GM03348 (cell line): ENCODE data around the gene NPSR1.
"Not testable (repeated sequence)": the region's sequence is repeated elsewhere in the genome, so short reads cannot be mapped to it uniquely, and the experiment has no call there.

ENCODE experiments used
- DNase-seq: peaks from one replicate; pipeline ENCODE4 v3.0.0; 2012; ENCODE audit warnings: low spot score

NPSR1 gene, protein sequence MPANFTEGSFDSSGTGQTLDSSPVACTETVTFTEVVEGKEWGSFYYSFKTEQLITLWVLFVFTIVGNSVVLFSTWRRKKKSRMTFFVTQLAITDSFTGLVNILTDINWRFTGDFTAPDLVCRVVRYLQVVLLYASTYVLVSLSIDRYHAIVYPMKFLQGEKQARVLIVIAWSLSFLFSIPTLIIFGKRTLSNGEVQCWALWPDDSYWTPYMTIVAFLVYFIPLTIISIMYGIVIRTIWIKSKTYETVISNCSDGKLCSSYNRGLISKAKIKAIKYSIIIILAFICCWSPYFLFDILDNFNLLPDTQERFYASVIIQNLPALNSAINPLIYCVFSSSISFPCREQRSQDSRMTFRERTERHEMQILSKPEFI

DNA sequence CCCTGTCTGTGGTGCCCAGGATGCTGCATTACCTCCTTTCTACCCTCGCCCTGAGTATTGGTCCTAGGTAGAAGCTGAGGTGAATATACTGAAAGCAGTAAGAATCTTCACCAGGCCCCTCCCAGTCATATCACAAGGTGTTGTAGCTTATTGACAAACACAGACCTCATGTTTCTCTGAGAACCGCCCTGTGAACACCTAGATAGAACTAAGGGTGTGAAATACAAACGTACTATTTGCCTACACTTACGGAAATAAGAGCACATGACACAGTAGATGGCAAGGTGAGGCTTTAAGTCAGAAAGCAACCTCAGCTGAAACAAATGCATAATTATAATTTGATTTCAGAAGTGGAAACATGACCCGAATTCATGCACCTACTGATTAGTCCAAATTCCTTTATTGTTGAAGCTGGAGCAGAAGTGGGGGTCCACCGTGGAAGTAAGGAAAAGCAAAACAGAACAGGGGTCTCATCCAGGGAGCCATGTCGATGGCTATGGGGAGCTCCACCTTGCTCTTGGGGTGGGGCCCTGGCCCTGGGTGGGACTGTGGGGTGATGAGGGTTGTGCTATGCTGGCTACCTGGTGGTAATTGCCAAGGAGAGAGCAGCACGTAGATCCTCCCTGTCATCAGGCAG, at the start of gene NPSR1:
Gene NPSR1, plus strand, starts transcription at position 587 of the 637 bp plus-strand sequence. CDS start 195 bp downstream, outside the sequence.
- no peak for DNase-seq

DNA sequence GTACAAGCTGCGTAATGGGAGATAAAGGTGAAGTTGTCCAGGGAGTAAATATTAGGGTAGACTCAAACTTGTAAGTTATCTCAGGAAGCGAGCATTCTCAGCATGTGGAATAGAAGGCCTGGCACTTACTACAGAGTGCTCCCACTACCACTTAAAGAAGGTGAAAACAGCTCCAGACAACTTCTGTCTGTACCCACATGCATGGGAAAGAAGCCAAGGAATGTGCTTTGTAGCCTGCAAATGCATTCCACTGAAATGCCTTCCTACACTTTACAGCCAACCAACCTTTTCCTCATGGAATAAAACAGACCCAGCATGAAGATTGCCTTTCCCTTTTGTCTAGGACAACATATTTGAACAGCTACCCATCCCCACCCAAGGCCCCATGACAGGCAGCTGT, 45.4 kb upstream of the NPSR1 start:
- peak; percentile 3 for DNase-seq

DNA sequence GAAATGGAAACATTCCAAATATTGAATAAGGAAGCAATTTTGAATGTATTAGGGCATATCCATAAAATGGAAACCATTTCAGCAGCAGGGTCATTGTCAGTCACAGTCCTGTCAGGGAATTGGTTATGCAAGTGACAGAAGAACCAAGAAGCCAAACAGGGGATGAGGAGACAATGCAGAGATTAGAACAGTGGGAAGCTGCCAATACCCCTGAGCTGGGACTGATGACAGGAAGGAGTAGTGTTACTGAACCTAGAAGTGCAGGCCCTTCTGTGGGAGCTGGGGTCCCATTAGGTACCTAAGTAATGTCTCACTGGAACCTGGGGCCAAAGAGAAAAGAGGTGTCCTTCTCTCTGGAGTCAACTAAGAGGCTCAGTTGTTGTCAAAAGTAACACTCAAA, 37.6 kb upstream of the NPSR1 start:
- no peak for DNase-seq

DNA sequence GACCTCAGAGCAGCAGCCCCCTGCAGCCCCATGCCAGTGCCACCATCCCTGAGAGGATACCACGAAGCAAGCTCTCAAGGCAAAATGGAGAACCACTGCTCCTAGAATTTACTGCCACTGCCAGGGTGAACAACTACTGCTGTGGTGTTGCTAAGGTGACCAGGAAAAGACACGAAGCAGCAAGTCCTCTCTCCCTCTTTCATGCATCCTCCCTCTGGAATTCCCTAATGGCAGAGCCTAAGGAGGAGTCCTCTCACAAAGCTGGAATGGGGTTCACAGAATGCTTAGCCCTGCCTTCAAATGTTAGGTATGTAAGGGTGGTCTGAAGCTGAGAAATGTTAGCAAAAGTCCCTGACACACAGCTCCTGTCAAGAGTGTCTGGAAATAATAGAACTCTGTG, 35.8 kb upstream of the NPSR1 start:
- DNase-seq, result no peak

DNA sequence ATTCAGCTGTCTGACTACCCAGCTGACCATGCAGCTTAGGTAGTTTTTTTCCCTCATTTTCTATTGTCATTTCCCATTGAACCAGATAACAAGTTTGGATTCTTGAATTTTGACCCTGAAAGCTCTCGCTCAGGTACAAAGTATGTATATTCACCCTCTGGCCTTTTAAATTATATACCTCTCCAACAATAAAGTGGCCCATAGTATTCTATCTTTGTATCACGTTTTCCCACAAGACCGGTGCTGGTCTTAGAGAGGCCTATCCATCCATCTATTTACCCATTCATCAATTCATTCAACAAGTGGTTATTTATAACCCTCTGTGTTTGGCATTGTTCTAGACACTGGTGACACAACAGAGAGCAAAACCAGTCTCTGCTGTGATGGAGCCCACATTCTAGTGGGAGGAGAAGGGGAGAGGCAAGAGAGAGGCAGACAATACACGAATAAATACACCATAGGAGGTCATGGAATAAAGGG, 35.2 kb upstream of the NPSR1 start:
- DNase-seq, result no peak

DNA sequence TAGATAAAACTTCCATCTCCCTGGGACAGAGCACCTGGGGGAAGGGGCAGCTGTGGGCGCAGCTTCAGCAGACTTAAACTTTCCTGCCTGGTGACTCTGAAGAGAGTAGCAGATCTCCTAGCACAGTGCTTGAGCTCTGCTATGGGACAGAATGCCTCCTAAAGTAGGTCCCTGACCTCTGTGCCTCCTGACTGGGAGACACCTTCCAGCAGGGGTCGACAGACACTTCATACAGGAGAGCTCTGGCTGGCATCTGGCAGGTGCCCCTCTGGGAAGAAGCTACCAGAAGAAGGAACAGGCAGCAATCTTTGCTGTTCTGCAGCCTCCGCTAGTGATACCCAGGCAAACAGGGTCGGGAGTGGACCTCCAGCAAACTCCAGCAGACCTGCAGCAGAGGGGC, 29.4 kb upstream of the NPSR1 start:
- DNase-seq, result not testable (repeated sequence)

DNA sequence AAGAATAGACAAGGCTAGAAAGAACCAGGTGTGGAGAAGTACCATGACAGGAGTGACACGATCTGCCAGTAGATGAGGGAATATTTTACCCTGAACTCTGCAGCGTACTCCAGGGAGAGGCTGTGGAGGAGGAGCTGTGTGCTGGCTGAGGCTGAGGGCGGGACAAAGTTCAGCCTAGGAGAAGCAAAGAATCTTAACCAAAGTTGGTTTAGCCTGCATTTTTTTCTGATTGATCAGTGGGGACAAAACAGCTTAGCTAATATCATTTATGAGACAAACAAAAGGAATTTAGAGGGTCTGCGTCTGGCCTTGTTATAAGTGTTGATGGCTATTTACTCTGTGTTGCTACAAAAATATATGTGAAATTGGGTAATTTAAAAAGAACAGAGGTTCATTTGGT, 5.2 kb upstream of the NPSR1 start:
- peak; percentile 39 for DNase-seq

DNA sequence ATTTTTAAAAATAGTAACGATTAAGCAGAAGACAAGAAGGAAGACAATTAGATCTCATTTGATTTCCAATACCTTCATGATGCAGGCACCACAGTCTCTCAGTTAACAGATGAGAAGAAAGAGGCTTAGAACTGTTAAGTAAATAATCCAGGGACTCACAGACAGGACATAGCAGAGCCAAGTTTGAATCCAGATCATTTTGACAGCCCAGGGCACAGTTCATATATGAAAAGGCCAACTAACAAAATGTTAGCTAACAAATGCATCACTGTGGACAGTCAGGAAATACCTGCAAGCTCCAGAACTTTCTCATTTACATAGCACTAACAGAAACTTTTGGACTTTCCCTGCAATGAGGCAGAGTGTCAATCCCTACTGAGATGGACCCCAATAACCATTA, 4.2 kb upstream of the NPSR1 start:
- DNase-seq, result no peak

DNA sequence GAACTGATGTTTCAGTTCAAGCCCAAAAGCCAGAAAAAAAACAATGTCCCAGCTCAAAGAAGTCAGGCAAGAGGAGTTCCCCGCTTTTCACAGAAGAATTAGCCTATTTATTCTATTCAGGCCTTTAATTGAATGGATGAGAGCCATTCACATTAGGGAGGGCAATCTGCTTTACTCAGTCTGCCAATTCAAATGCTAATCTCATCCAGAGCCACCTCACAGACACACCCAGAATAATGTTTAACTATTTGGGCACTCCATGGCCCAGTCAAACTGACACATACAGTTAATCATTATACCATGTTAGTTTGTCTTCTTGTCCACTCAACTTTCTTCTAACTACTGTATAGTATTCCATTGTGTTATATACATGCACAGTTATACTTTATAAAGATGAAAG, 2.6 kb upstream of the NPSR1 start:
- no peak for DNase-seq

DNA sequence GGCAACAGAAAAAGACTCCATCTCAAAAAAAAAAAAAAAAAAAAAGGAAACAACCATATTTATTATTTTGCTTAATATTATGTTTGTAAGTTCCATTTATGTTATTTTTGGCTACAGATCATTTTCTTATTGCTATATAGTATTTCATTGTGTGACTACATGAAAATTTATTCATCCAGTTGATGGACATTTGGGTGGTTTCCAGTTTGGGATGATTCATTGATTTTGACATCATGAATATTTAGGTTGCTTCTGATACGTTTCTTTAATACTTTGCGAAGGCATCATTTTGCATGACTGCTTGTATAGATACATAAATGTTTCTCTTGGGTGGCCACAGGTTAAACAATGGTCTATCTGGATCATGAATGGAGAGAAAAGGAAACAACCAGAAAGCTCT, 2.0 kb upstream of the NPSR1 start:
- no peak for DNase-seq

DNA sequence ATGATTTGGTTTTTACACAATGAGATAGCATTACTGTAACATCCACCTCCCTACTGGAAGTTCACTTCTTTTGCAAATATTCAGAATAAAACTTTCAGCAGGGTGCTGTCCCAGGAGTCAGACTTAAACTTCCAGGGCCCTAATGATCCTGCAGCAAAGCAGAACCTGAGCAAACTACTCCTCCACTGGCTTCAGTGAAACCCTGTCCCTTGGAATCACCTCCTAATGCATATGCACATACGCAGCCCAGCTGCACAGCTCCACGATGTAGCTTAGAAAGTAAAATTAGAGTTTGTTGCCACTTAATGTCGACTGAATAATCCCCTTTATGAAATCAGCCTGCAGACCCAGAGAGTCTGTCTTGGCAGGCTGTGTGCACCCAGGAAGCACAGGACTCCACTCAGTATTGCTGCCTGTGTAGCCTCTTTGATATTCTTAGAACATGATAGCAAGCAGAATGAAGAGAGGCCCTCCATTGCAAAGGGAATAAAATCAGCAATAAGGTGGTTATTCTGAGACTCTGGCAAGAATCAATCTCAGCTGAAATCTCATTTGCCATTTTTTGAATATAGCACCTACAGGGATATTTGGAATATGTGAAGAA, 1.6 kb downstream of the NPSR1 start:
- DNase-seq, result no peak

DNA sequence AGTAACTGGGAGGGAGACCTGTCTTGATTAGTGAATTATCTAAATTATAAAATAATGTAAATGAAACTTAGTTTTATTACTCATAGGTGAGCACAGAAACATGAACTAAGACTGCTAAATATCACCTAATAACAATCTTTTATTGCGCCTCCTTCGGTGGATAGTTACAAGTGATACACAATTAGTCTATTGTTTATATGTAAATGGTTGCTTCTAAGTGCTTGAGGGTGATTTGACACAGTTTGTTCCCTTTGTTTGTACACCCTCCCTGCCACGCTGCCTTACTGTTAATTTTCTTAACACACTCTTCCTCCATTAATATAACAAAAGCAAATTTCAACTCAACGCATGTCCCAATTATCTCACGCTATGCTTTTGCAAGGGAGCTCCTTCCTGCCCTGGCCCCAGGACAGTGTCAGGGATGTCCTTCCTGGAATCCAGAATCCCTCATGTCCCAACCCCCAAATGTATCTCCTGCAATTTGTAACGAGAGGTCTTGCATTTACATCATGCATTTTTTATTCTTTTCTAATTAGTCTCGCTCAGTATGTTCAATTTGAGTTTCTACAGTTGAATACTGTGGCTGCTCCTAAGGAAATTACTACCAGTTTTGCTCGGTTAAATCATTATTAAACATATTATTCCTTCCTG, 4.2 kb downstream of the NPSR1 start:
- no peak for DNase-seq

DNA sequence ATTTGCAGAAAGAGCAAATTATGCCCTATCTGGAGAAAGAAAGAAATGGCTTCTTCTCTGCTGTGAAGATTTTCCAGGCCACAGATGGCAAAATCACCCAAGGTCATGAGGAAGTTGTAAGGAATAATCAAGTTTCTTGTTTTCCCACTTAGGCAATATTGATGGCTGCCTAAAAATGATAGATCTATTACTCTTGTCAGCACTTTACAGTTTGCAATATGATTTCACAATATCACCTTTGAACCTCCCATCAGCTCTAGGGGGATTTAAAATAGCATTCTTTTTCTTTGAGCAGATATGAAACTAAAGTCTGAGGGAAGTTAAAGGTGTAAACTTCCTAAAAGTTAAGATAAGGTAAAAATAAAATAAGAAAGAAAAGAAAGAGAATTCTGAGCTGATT, 6.7 kb downstream of the NPSR1 start:
- no peak for DNase-seq

DNA sequence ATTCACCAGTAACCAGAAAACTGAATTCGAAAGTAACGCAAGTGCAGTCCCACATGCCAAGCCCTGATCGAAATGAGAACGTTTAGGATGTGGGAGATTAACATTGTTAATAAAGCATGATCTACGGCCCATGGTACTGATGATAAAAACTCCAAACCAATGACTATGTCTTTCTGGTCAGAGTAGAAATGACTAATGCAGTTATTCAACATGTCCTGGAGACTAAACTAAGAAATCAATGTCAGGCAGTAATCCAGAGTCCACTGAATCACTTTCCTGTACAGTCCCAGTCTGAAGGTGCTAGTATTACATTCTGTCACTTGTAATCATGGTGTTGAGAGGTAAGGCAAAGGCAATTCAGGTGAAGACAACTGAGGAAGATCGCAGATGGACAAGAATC, 14.4 kb downstream of the NPSR1 start:
- DNase-seq, result peak; percentile 45

DNA sequence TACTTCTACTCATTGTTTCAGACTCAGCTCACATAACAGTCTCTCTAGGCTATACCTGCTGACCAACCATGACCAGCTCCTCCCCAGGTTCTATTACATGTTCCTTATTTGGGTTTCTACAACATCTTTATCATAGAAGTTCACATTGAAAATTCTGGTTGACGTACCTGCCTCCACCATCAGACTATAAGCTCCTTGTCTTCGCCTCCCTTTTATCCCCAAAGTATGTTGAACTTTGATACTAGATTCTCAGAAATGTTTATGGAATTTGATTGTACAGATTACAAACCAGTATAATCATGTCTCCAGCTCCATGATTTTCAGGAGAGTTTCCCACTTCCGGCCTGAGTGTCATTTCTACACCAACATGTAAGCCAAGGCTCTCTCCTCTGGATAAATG, 15.0 kb downstream of the NPSR1 start:
- DNase-seq, result no peak

DNA sequence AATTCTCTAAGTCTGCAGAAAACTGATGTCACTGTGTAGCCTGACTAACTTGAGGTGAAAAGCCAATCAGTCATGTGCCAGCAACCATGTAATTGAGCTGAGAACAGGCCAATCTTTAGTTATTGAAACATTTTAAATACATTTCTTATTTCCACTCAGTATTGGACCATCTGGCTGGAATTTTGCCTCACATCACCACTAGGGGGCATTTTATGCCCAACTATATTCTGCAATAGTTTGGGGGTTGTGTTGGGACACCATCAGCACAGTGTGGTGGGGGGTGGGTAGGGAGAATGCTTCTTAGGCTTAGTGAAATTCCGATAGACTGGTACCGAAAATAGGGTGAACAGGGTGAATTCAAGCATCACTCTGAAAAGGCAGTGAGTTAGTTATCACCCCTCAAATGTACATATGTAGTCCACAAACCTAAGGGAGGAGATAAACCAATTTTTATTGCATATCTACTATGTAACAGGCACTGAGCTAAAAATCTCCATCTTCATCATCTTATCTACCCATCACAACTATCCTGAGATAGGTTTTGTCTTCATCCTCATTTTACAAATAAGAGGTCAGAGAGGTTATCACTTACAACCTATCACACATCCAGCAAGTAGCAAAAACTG, 17.8 kb downstream of the NPSR1 start:
- DNase-seq, result peak; percentile 29

DNA sequence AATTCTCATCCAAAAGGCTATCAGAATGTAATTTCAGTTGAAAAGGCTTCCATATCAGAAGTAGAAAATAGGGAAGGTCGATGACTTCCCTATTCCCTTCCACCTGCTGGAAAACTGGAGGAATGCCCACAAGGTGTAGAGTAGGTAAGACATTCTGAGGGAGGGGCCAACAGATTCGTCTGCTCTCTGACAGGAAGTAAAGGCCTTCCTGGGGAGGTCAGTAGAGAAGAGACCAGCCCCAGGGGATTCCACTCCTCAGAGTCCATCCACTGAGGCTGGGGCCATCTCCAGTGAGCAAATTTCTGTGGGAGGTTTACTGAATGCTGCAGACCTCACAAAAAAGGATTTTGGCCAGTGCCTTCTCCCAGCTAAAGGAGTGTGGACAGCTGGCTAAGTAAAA, 19.5 kb downstream of the NPSR1 start:
- DNase-seq, result no peak

DNA sequence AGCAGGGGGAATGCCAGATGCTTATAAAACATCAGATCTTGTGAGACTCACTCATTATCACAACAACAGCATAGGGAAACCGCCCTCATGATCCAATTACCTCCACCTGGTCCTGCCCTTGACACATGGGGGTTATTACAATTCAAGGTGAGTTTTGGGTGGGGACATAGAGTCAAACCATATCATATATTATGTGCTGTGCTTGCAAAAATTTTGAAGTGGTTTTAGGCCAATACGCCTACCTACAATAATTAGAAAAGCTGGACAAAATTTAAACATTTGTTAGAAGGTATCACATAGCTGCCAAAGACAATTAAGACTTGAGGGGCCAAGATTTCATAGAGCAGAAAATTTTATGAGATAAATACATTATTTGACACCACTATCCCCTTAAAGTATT, 29.5 kb downstream of the NPSR1 start:
- no peak for DNase-seq

DNA sequence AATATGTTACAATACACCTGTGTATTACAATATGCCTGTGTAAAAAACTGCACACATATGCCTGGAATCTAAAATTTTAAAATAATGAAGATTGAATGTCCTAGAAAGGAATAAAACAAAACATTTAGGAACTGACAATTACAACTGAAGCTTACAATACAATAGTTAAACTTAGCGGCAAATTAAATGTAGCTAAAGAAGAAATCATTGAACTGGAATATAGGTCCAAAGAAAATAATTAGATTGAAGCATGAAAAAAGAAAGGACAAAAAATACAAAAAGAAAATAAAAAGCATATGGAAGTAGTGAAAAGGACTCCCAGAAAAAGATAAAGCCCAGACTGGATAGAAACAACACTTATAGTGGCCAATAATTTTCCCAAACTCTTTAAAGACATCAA, 38.4 kb downstream of the NPSR1 start:
- DNase-seq, result no peak

DNA sequence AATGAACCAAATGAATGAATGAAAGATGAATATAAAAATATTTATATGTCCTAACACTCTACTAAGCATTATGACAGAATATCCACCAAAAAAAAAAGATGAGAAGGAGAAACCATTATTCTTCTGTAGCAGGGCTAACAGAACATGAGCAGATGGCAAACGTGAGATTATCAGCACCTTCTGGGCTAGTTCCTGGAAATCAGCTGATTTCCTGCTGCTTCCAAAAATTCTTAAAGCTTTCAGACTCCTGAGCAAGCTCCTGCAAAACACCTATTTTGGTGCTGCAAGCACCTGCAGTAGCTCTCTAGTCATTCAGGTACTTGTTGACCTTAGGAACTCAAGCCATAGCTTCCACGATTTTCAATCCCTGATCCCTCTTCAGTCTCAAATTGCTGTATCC, 51.8 kb downstream of the NPSR1 start:
- no peak for DNase-seq

DNA sequence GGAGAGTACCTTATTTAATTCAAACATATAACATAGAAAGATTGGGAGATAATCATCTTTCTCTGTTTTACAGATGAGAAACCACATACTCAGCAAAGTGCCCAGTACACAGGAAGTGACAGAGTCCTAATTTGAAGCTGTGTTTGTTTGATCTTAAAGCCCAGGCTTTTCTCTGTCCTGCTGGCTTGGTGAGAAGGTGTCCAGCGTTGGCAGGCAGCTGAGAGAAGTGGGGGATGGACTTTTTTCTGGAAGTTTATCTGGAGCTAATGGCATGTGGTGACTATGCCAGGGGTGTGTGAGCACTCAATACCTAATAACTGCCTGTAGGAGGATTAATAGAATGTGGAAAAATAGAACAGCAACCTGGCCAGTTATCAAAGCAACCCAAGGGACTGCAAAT, 60.8 kb downstream of the NPSR1 start:
- no peak for DNase-seq

DNA sequence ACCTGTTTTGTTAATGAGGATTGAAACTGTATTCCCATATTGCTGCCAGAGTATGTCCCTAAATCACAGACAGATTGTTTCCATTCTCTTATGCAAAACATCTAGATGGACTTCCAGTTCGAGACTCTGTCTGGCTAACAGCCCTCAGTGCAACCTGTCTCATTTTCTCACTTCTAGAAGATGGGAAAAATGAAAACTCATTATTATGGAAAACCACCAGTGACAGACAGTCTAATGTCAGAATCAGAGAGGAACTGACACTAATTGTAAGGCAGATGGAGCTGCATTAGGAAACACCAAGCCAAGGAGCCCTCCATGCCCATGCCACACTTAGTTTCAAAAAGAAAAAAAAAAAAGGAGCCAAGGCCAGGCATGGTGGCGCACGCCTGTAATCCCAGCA, 61.6 kb downstream of the NPSR1 start:
- no peak for DNase-seq
